Renal cortical epithelial cell (primary cell): ENCODE measurements around the gene NODAL. TPM values are rescaled to one million over a fixed set of nuclear protein-coding genes. Genes with fewer than 3 reads are reported as not detected.
"Not testable (repeated sequence)": the region's sequence is repeated elsewhere in the genome, so short reads cannot be mapped to it uniquely, and the experiment has no call there.

ENCODE experiments used
- DNase-seq: peaks from one replicate; pipeline ENCODE4 v3.0.0-alpha.2; 2011; ENCODE audit warnings: low read depth
- total RNA-seq: library from RNA; depleted of rRNA; stranded (reverse); fragments of >200 nt; gene quantifications from 2 replicates; pipeline ENCODE4 v1.2.3, GENCODE V29; 2014

Gene NODAL
- not detected in 2 replicates for total RNA-seq

- DNase-seq, result no peak
These were observed at the start of gene NODAL for GRCh38 chr10:70441161-70441894. NODAL (minus strand) TSS chr10:70441681; CDS start chr10:70441667, 14 bp downstream.

- DNase-seq, result no peak
These were observed 48.7 kb upstream of the NODAL start for GRCh38 chr10:70490142-70490541.

- no peak for DNase-seq
These were observed 46.3 kb upstream of the NODAL start for GRCh38 chr10:70487824-70488223.

GRCh38 chr10:70483872-70484271, 42.4 kb upstream of the NODAL start:
- DNase-seq, result not testable (repeated sequence)

- no peak for DNase-seq
These were observed 41.7 kb upstream of the NODAL start for GRCh38 chr10:70482982-70483760.

- DNase-seq, result no peak
These were observed 40.5 kb upstream of the NODAL start for GRCh38 chr10:70481831-70482530.

GRCh38 chr10:70481105-70481504, 39.6 kb upstream of the NODAL start:
- DNase-seq, result no peak

- no peak for DNase-seq
These were observed 38.9 kb upstream of the NODAL start for GRCh38 chr10:70480239-70480861.

- DNase-seq, result peak; percentile 79
These were observed 38.3 kb upstream of the NODAL start for GRCh38 chr10:70479626-70480238.

GRCh38 chr10:70479165-70479581, 37.7 kb upstream of the NODAL start:
- no peak for DNase-seq

- no peak for DNase-seq
These were observed 37.0 kb upstream of the NODAL start, which contains the start of gene PALD1 for GRCh38 chr10:70478191-70479164. PALD1 (plus strand) TSS chr10:70478767; CDS start chr10:70525952, 47,185 bp downstream.

- peak; percentile 52 for DNase-seq
These were observed 36.2 kb upstream of the NODAL start for GRCh38 chr10:70477661-70478162.

GRCh38 chr10:70476249-70477035, 35.0 kb upstream of the NODAL start:
- DNase-seq, result no peak

- DNase-seq, result peak; percentile 67
These were observed 34.2 kb upstream of the NODAL start for GRCh38 chr10:70475661-70476060.

- DNase-seq, result no peak
These were observed 33.3 kb upstream of the NODAL start for GRCh38 chr10:70474780-70475179.

GRCh38 chr10:70472799-70473454, 31.4 kb upstream of the NODAL start:
- no peak for DNase-seq

GRCh38 chr10:70466951-70467350, 25.5 kb upstream of the NODAL start:
- DNase-seq, result no peak

GRCh38 chr10:70465832-70466231, 24.4 kb upstream of the NODAL start:
- no peak for DNase-seq

- DNase-seq, result no peak
These were observed 23.8 kb upstream of the NODAL start for GRCh38 chr10:70465278-70465677.
